Uterus (tissue), 4 donors: ENCODE results near the gene METTL1. TPM values are rescaled to one million over a fixed set of nuclear protein-coding genes. Genes with fewer than 3 reads are reported as not detected.

Experiments used
- DNase-seq, 2 donors: peaks; one replicate each; pipeline ENCODE4 v3.0.0-alpha.2; 2019 to 2020
- H3K27ac ChIP-seq, 2 donors: fragments of 200-600 bp; sonication (generic); 1 replicate in 1 of 2; 2 replicates in 1 of 2; pipeline ENCODE4 v1.5.1; 2016 to 2018
- H3K27me3 ChIP-seq, 2 donors: fragments of 200-600 bp; sonication (generic); one replicate each; pipeline ENCODE4 v1.5.1; 2018 to 2019; ENCODE audit warnings: control low read depth in 1 of 2
- H3K36me3 ChIP-seq, 2 donors: fragments of 200-600 bp; sonication (generic); one replicate each; pipeline ENCODE4 v1.5.1; 2019; ENCODE audit warnings: control low read depth in 1 of 2
- H3K4me1 ChIP-seq, 2 donors: fragments of 200-600 bp; sonication (generic); one replicate each; pipeline ENCODE4 v1.5.1; 2018 to 2019; ENCODE audit warnings: control low read depth in 1 of 2
- H3K4me3 ChIP-seq, 2 donors: fragments of 200-600 bp; sonication (generic); 1 replicate in 1 of 2; 2 replicates in 1 of 2; pipeline ENCODE4 v1.5.1; 2018 to 2019; ENCODE audit warnings: mild to moderate bottlenecking in 1 of 2
- H3K9me3 ChIP-seq, 2 donors: fragments of 200-600 bp; sonication (generic); one replicate each; pipeline ENCODE4 v1.5.1; 2019; ENCODE audit warnings: control low read depth in 1 of 2
- CTCF ChIP-seq, 4 experiments: fragments of 200-600 bp in 2 of 4; fragments of 450-650 bp in 2 of 4; sonication (generic) in 2 of 4; IDR thresholded peaks; one replicate each; pipeline ENCODE4 v1.5.1; 2016 to 2019; ENCODE audit warnings: antibody characterized with exemption in 4 of 4, mild to moderate bottlenecking in 2 of 4, moderate library complexity in 1 of 4
- POLR2A ChIP-seq, 2 donors: fragments of 450-650 bp; IDR thresholded peaks; one replicate each; pipeline ENCODE4 v1.6.1; 2016; ENCODE audit warnings: antibody characterized with exemption in 2 of 2, mild to moderate bottlenecking in 1 of 2, moderate library complexity in 1 of 2
- intact Hi-C: fragments of 100-400 bp; cut with DNase I; formaldehyde crosslinking; loops from one replicate; pipeline ENCODE4 v1.15.1; 2023; ENCODE audit warnings: low total_unique reads
- total RNA-seq, 4 donors: library from RNA; depleted of rRNA in 3 of 4; stranded (reverse); fragments of >200 nt in 3 of 4; gene quantifications; one replicate each; pipeline versions ENCODE4 v1.1.0 to v1.2.4, GENCODE V29; 2014 to 2023
- donor health status: DM: yes; HTN: yes; CAD: no.

METTL1 gene
- total RNA-seq, 4 donors from 2014 or later: 5.1 to 22.4 (median 18.0) TPM

GRCh38 chr12:57762463-57762862 lies 9.4 kb downstream of the METTL1 start:
- no peak for TF ChIP-seq POLR2A (IDR thresholded peaks at IDR 0.05)
- no peak for TF ChIP-seq CTCF (IDR thresholded peaks at IDR 0.05)

GRCh38 chr12:57761391-57761998 lies 10.4 kb downstream of the METTL1 start:
- no peaks in the 10 kb centered on the region for H3K9me3 ChIP-seq
- no peaks in the 10 kb centered on the region for H3K36me3 ChIP-seq
- peaks cover 24 to 26% of the 10 kb centered on the region in 2 donors for H3K27me3 ChIP-seq
- intact Hi-C loops: no loop called here
- TF ChIP-seq CTCF (IDR thresholded peaks at IDR 0.05): no peak
- no peak for TF ChIP-seq POLR2A (IDR thresholded peaks at IDR 0.05)
- peaks cover 0 to 13% of the 10 kb centered on the region in 2 donors for H3K4me1 ChIP-seq
- H3K27ac ChIP-seq: no peak overlapping the region
- no peak for DNase-seq
- H3K4me3 ChIP-seq: no peak overlapping the region

More at GRCh38 chr12:57762463-57762862, 9.4 kb downstream of the METTL1 start:
- DNase-seq: no peak
- H3K4me3 ChIP-seq: no peak overlapping the region
- H3K4me1 ChIP-seq: peaks cover 0 to 13% of the 10 kb centered on the region in 2 donors
- H3K27ac ChIP-seq: no peak overlapping the region
- no peaks in the 10 kb centered on the region for H3K9me3 ChIP-seq
- H3K36me3 ChIP-seq: no peaks in the 10 kb centered on the region
- peaks cover 24 to 26% of the 10 kb centered on the region in 2 donors for H3K27me3 ChIP-seq
- intact Hi-C loops: no loop called here

DNA sequence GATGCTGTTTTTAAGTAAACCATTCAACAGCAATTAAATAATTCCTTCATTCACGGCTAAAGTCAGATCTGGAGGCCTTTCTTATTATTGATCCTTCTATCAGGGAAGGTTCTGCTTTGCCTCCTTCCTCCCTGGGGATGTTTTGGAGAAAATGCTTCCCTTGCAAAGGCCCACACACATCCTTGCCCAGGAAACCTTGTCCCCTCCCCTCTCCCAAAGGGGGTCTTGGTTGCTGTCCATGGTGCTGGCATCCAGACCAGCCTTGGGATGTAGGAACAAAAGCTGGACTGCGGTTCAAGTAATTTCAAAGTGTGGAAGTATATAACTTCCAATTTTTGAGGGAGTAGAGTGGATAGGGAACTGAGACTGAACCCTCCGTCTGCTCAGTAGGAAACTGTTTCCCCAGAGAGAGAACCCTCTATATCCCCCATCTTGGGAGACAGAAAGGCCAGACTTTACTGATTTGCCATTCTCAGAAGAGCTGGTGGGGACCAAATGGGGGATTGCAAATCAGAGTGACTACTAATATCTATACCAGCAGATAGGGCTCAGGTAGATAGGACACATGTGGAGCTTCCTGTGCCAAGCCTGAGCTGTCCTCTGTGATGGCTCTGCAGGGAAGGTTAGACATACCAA lies 11.4 kb downstream of the METTL1 start:
- Histone ChIP-seq H3K27me3 (peaks cover 24 to 26% of the 10 kb centered on the region in 2 donors), H3K36me3 (no peaks in the 10 kb centered on the region), H3K27ac (no peak overlapping the region), H3K9me3 (no peaks in the 10 kb centered on the region), H3K4me3 (no peak overlapping the region), H3K4me1 (peaks cover 0 to 15% of the 10 kb centered on the region in 2 donors)
- intact Hi-C loops: no loop called here
- no peak for DNase-seq
- TF ChIP-seq CTCF (IDR thresholded peaks at IDR 0.05): no peak
- no peak for TF ChIP-seq POLR2A (IDR thresholded peaks at IDR 0.05)

DNA sequence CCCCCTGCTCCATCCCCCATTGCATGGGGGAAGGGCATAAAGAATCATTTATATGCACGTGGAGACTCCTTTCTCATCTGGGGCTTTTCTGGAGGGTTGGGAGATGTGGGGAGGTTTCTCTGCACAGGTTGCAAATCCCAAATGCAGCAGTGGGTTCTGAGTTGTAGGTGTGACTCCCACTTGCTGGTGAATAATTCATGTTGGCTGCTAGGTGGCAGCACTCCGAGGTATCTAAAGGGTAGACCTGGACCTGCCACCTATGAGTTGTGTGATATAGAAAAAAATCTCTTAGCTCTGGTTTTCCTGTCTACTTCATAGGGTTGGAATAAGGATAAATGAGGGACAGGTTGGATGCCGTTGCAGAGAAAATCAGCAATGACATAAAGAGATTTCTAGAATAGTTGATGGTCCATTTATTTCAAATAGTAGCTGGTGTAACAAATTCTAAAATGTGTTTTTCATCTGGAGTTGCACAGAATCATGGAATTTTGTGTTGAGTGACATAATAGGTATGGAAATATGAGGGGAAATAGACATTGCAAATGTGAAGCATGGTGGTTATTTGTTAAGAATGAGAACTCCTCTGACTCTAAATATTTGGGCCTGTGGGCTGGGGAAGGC lies 12.4 kb downstream of the METTL1 start:
- peaks cover 15 to 23% of the 10 kb centered on the region in 2 donors for H3K27me3 ChIP-seq
- H3K36me3 ChIP-seq: no peaks in the 10 kb centered on the region
- DNase-seq: no peak
- no peak overlapping the region for H3K4me3 ChIP-seq
- no peak overlapping the region for H3K27ac ChIP-seq
- peaks cover 0 to 12% of the 10 kb centered on the region in 2 donors for H3K4me1 ChIP-seq
- TF ChIP-seq POLR2A (IDR thresholded peaks at IDR 0.05) (no peak), CTCF (IDR thresholded peaks at IDR 0.05) (no peak)
- no peaks in the 10 kb centered on the region for H3K9me3 ChIP-seq
- intact Hi-C loops: no loop called here
